Measurements from ENCODE around the gene TNNT2.

TNNT2 gene

DNA sequence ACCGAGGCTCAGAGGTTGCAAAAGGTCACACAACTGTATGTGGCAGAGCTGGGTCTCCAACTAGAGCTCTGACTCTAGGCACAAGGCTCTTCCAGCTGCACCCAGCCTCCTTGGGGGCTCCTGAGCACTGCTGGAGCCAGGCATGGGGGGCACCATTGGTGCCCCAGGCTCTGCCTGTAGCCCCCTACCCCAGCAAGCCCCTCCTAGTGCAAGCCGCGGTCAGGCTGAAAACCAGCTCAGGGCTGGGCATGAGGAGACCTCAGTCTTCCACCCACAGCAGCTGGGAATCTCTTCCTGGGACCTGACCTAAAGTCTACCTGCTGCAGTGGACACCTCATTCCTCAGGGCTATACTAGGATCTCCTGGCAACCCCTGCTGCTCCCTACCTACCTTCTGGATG lies 14.6 kb downstream of the TNNT2 start:
- no peak overlapping the region for H3K4me3 ChIP-seq
- no peaks in the 10 kb centered on the region for H3K4me1 ChIP-seq
- H3K36me3 ChIP-seq (replicated peaks): no peaks in the 10 kb centered on the region
- H3K9me3 ChIP-seq: no peaks in the 10 kb centered on the region
- in situ Hi-C loops (cut with MboI; ENCODE audit: low sequenced_read_pairs): loop anchor here (5.0 kb wide), 1 partner anchor 111 kb away; no protein-coding TSS in a partner anchor
- H3K27me3 ChIP-seq (ENCODE audit: low read depth): peaks cover 17% of the 10 kb centered on the region
- no peak for DNase-seq (ENCODE audit: low spot score in 2 of 2)

DNA sequence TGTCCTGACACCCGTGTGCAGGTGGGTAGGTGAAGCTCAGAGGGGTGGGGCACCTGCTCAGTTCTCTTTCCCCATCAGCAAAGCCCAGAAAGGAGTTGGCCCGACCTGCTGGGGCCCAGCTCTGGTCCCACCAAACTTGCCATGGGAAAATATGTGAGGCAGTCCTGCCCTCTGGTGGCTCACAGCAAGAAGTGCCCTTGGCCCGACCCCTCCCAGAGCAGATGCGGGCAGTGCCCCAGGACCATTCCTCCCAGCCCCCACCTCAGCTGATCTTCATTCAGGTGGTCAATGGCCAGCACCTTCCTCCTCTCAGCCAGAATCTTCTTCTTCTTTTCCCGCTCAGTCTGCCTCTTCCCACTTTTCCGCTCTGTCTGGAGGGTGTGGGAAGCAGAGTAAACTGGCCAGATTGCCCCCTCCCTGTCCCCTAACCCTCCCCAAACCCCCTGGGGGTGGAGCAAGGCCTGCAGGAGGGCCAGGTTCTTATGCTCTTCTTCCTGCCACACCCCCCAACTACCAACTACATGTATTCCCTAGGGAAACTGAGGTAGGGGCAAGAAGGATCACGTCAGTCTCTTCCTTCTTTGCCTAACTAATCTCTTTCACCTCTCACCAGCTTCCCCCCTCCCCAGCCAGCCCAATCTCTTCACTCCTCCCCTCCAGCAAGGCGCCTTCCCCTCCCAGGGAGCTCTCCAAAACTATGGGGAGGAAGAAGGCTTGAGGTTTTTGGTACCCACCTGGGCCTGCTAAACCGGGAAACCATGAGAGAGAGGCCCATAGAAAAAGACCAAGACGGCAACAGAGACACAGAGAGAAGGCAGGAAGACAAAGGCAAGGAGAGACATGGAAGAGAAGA lies 15.6 kb downstream of the TNNT2 start:
- H3K4me1 ChIP-seq: no peaks in the 10 kb centered on the region
- H3K36me3 ChIP-seq (replicated peaks): no peaks in the 10 kb centered on the region
- H3K27me3 ChIP-seq (ENCODE audit: low read depth): peaks cover 7% of the 10 kb centered on the region
- in situ Hi-C loops (cut with MboI; ENCODE audit: low sequenced_read_pairs): loop anchor here (5.0 kb wide), 1 partner anchor 110 kb away; no protein-coding TSS in a partner anchor
- no peaks in the 10 kb centered on the region for H3K9me3 ChIP-seq
- DNase-seq (ENCODE audit: low spot score in 2 of 2): peak; percentile 29 to 73
- no peak overlapping the region for H3K4me3 ChIP-seq

DNA sequence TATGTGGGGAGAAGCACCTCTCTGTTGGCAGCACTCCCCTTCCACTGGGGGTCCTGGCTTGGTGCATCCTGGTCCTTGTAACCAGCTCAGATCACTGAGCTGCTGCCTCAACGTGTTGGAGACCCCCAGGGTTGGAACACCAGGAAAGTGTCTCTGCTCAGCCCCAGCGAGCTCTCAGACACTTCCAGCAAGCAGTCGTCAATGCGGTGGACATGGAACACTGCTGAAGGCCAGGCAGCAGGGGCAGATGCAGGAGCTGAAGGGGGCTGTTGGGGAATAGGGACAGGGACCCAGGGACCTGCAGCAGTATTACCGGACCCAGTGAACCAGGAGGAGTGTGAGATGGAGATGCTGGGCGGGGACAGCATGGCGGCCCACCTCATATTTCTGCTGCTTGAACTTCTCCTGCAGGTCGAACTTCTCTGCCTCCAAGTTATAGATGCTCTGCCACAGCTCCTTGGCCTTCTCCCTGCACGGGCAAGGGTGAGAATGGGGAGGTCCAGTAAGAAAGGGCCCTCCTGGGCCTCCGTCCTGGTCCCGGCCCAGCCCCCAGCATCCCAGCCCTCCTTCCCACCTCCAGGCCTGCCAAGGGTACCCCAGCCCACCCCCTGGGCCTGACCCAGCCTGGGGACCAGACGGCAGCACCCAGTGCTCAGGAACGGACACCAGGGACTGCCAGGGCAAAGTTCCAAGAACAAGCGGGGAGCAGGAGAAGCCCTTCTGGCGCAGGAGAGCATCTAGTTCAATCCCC lies 16.4 kb downstream of the TNNT2 start:
- in situ Hi-C loops (cut with MboI; ENCODE audit: low sequenced_read_pairs): loop anchor here (5.0 kb wide), 1 partner anchor 109 kb away; no protein-coding TSS in a partner anchor
- Histone ChIP-seq H3K9me3 (no peaks in the 10 kb centered on the region), H3K4me3 (no peak overlapping the region), H3K36me3 (replicated peaks) (no peaks in the 10 kb centered on the region), H3K27me3 (ENCODE audit: low read depth) (peaks cover 2% of the 10 kb centered on the region; the same call in 1 of the 2 replicates), H3K4me1 (no peaks in the 10 kb centered on the region)
- DNase-seq (ENCODE audit: low spot score in 2 of 2): no peak

DNA sequence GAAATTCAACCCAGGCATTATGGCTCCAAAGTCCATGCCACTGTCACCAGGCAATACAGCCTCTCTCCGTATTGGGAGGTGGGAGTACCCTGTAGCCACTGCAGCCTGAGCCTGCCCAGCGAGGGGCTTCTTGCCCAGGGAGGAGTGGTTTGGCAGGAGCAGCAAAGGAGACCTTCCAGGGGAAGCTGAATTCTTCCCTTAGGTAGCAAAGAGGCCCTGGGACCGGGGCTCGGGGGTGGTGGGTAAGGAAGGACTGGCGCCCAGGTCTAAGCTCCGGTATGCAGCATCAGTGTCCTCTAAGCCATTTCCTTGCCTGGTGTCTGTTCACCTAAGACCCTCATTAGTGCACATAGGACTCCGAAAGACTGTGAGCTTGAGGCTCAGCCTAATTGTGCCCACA lies 17.0 kb downstream of the TNNT2 start:
- H3K4me3 ChIP-seq: no peak overlapping the region
- H3K27me3 ChIP-seq (ENCODE audit: low read depth): peaks cover 2% of the 10 kb centered on the region; the same call in 1 of the 2 replicates
- H3K9me3 ChIP-seq: no peaks in the 10 kb centered on the region
- H3K4me1 ChIP-seq: no peaks in the 10 kb centered on the region
- DNase-seq (ENCODE audit: low spot score in 2 of 2): no peak
- in situ Hi-C loops (cut with MboI; ENCODE audit: low sequenced_read_pairs): loop anchor here (5.0 kb wide), 1 partner anchor 108 kb away; no protein-coding TSS in a partner anchor
- no peaks in the 10 kb centered on the region for H3K36me3 ChIP-seq (replicated peaks)

DNA sequence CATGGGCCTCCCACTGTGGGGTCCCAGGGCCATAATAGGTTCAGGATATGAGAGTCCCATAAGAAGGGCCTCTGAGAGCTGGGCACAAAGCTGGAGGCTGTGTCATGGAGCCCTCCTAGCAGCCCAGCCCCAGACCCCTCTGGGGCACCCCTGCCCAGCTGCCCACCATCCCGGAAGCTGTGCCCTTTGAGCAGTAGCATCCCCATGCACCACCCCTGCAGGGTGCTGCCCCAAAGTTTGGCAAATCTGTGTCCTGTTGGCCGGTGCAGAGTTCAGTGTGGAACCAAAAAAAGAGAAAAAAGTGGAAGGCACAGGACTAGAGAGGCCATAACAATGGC lies 17.6 kb downstream of the TNNT2 start:
- in situ Hi-C loops (cut with MboI; ENCODE audit: low sequenced_read_pairs): loop anchor here (5.0 kb wide), 1 partner anchor 108 kb away; no protein-coding TSS in a partner anchor
- Histone ChIP-seq H3K4me1 (no peaks in the 10 kb centered on the region), H3K4me3 (no peak overlapping the region), H3K27me3 (ENCODE audit: low read depth) (peaks cover 2% of the 10 kb centered on the region; the same call in 1 of the 2 replicates), H3K9me3 (no peaks in the 10 kb centered on the region), H3K36me3 (replicated peaks) (no peaks in the 10 kb centered on the region)
- DNase-seq (ENCODE audit: low spot score in 2 of 2): no peak

DNA sequence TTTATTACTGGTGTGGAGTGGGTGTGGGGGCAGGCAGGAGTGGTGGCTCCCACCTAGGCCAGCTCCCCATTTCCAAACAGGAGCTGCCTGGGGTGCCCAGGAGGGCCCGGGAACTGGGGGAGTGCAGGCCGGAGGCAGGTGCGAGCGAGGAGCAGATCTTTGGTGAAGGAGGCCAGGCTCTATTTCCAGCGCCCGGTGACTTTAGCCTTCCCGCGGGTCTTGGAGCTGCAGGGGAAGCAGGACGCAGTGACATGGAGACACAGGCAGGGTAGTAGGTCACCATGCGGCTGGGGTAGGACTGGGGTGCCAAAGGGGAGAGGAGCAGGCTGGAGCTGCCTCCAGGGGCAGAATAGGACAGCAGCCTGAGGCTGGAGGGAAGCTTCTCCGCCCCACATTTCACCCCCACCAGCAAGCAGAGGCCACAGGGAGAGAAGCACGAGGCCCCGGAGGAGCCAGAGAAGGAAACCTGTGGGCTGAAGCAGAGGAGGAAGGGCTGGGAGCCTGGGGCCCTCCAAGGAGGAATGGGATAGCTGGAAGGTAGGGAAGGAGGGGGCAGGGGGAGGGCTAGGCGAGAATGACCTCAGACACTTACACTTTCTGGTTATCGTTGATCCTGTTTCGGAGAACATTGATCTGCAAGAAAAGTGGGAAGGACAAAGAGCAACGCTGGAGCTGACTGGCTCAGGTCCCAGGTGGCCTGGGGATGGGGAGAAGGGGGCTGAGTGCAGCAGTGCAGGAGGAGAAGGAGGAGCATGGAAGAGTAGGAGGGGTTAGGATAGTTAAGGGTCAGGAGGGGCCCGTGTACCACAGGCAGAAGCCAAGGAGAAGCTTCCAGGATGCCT lies 18.2 kb downstream of the TNNT2 start:
- no peaks in the 10 kb centered on the region for H3K4me1 ChIP-seq
- H3K9me3 ChIP-seq: no peaks in the 10 kb centered on the region
- H3K36me3 ChIP-seq (replicated peaks): no peaks in the 10 kb centered on the region
- in situ Hi-C loops (cut with MboI; ENCODE audit: low sequenced_read_pairs): no loop called here
- DNase-seq (ENCODE audit: low spot score in 2 of 2): no peak
- H3K27me3 ChIP-seq (ENCODE audit: low read depth): peaks cover 2% of the 10 kb centered on the region; the same call in 1 of the 2 replicates
- H3K4me3 ChIP-seq: no peak overlapping the region

DNA sequence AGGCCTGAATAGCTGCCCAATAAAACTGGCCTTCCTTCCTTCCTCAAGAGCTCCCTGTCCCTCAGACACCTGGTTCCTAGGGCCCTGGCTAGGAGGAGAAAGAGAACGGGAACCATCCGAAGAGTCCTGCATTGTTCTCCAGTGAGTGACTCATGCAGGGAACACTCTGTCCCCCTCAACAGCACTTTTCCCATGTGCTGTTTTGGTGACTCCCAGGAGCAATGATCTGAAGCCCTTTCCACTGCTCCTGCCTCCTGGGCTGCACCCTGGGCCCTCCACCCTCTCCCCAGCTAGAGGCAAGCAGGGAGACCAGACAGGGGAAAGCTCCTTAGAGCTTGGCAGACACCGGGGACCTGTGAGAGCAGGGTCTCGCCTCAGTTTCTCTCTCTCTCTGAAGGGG lies 18.9 kb downstream of the TNNT2 start:
- Histone ChIP-seq H3K36me3 (replicated peaks) (no peaks in the 10 kb centered on the region), H3K4me3 (no peak overlapping the region), H3K4me1 (no peaks in the 10 kb centered on the region), H3K9me3 (no peaks in the 10 kb centered on the region), H3K27me3 (ENCODE audit: low read depth) (peaks cover 2% of the 10 kb centered on the region; the same call in 1 of the 2 replicates)
- DNase-seq (ENCODE audit: low spot score in 2 of 2): no peak
- in situ Hi-C loops (cut with MboI; ENCODE audit: low sequenced_read_pairs): no loop called here

DNA sequence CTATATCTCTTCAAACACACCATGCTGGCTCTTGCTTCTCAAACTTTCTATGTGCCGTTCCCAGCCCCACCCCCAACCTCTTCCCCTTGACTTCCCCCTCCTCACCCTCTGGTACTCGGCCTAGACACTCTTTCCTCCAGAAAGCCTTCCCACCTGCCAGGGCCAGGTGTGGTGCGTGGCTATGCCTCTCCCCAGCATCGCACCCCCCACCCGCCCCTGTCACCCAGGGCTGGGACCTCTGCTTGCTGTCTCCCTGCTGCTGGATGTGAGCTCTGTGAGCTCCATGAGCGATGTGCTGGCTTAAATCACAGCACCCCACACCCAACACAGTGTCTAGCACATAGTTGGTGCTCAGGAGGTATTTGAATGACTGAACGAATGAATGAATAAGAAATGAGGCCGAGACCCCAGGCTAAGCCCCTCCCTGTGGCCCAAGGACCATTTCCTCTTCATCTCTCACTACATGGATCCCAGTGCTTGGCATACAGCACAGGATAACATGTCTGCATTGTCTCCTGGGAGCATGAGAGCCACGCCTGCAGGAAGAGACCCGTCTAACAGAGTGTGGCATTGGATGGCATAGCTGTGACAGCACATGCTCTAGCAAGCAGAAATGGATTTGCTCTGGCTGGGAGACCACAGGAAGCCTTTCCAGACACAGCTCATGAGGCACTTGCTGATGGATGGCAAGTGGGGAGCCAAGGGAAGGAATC lies 19.7 kb downstream of the TNNT2 start:
- in situ Hi-C loops (cut with MboI; ENCODE audit: low sequenced_read_pairs): no loop called here
- no peaks in the 10 kb centered on the region for H3K4me1 ChIP-seq
- H3K4me3 ChIP-seq: no peak overlapping the region
- no peaks in the 10 kb centered on the region for H3K9me3 ChIP-seq
- H3K36me3 ChIP-seq (replicated peaks): no peaks in the 10 kb centered on the region
- peaks cover 2% of the 10 kb centered on the region; the same call in 1 of the 2 replicates for H3K27me3 ChIP-seq (ENCODE audit: low read depth)
- no peak for DNase-seq (ENCODE audit: low spot score in 2 of 2)

DNA sequence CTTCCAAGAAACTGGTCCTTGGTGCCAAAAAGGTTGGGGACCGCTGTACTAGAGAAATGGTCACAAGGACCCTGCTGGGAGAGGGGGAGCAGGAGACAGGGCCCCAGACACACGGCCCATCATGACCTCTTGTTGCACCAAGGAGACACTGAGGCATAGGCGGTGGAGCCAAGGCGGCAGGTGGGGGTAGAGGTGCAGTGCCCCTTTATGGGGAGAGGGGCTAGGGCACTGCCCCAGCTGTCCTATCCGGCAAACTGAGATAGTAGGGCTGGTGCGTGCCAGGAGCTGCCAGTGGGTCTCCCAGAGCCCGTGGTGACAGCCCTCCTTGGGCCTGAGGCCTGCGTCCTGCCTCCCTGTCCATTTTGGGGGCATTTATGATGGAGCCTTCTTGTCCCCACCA lies 20.3 kb downstream of the TNNT2 start:
- H3K9me3 ChIP-seq: no peaks in the 10 kb centered on the region
- H3K27me3 ChIP-seq (ENCODE audit: low read depth): peaks cover 3% of the 10 kb centered on the region; the same call in 1 of the 2 replicates
- H3K4me1 ChIP-seq: no peaks in the 10 kb centered on the region
- no peak for DNase-seq (ENCODE audit: low spot score in 2 of 2)
- in situ Hi-C loops (cut with MboI; ENCODE audit: low sequenced_read_pairs): no loop called here
- no peaks in the 10 kb centered on the region for H3K36me3 ChIP-seq (replicated peaks)
- no peak overlapping the region for H3K4me3 ChIP-seq

DNA sequence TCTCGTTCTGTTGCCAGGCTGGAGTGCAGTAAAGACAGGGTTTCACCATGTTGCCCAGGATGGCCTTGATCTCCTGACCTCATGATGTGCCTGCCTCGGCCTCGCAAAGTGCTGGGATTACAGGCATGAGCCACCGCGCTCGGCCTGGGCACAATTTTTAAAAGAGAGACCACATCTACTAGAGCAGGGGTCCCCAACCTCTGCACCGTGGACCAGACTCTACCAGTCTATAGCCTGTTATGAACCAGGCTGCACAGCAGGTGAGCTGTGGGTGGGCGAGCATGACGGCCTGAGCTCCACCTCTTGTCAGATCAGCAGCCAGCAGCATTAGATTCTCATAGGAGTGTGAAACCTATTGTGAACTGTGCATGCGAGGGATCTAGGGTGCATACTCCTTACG lies 20.8 kb downstream of the TNNT2 start:
- H3K4me3 ChIP-seq: no peak overlapping the region
- no peaks in the 10 kb centered on the region for H3K36me3 ChIP-seq (replicated peaks)
- H3K9me3 ChIP-seq: no peaks in the 10 kb centered on the region
- no peaks in the 10 kb centered on the region for H3K4me1 ChIP-seq
- in situ Hi-C loops (cut with MboI; ENCODE audit: low sequenced_read_pairs): no loop called here
- peaks cover 6% of the 10 kb centered on the region; the same call in 1 of the 2 replicates for H3K27me3 ChIP-seq (ENCODE audit: low read depth)
- no peak for DNase-seq (ENCODE audit: low spot score in 2 of 2)

DNA sequence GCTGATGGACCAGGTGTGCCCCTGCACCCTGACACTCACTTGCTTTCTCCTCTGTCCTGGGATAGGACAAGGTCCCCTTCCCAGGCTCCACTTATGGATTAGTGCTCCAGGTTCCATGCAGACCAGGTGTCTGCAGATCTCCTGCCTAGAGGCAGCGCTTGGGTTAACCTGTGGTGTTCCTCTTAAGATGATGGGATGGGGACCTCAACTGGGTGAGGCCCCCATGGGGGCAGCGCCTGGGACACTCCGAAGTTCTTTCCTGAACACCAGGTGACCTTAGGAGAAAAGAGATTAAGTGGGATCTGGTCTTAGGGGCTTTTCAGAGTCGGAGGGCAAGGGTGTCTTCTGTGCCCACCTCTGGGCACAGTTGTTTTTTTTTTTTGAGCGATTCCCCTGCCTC lies 21.2 kb downstream of the TNNT2 start:
- in situ Hi-C loops (cut with MboI; ENCODE audit: low sequenced_read_pairs): no loop called here
- Histone ChIP-seq H3K27me3 (ENCODE audit: low read depth) (peaks cover 10% of the 10 kb centered on the region; the same call in 1 of the 2 replicates), H3K4me3 (no peak overlapping the region), H3K4me1 (no peaks in the 10 kb centered on the region), H3K9me3 (no peaks in the 10 kb centered on the region), H3K36me3 (replicated peaks) (no peaks in the 10 kb centered on the region)
- no peak for DNase-seq (ENCODE audit: low spot score in 2 of 2)

DNA sequence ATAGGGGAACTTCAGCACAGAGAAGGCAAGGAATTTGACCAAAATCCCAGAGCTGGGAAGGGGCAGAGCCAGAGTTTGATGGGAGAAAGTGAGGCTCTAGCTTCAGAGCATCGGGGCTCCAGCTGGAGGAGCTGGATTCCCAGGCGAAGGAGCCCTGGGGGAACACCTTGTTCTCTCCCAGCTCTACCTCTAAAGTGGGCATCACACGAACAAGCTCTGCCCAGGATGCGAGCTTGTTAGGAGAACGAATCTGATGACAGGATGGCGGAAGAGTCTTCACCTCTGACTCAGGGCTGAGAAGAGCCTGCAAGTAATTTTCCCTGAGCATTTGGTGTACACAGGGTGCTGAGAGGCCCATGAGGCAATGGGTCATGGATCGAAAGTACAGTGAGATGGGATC lies 22.0 kb downstream of the TNNT2 start:
- no peak overlapping the region for H3K4me3 ChIP-seq
- H3K27me3 ChIP-seq (ENCODE audit: low read depth): peaks cover 13% of the 10 kb centered on the region; the same call in 1 of the 2 replicates
- DNase-seq (ENCODE audit: low spot score in 2 of 2): no peak
- no peaks in the 10 kb centered on the region for H3K9me3 ChIP-seq
- H3K4me1 ChIP-seq: no peaks in the 10 kb centered on the region
- in situ Hi-C loops (cut with MboI; ENCODE audit: low sequenced_read_pairs): no loop called here
- no peaks in the 10 kb centered on the region for H3K36me3 ChIP-seq (replicated peaks)

DNA sequence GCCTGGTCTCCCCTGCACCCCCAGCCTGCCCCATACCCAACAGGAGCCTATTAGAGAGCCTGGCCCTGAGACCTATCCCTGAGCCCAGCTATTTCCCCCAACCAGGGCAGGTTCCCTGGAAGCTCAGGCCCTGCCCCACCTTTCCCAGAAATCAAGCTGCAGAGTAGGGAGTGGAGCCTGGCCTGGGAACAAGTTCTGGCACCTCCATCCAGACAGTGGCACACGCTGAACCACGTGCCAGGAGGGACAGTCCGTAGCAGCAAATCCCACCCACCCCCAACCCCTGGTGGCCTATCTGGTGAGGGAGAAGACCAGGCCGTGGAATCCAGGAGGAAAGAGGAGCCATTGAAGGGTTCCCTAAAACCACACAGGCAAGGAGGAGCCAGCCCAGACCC lies 22.6 kb downstream of the TNNT2 start:
- peaks cover 16% of the 10 kb centered on the region; the same call in 1 of the 2 replicates for H3K27me3 ChIP-seq (ENCODE audit: low read depth)
- no peak for DNase-seq (ENCODE audit: low spot score in 2 of 2)
- H3K9me3 ChIP-seq: no peaks in the 10 kb centered on the region
- H3K36me3 ChIP-seq (replicated peaks): no peaks in the 10 kb centered on the region
- no peak overlapping the region for H3K4me3 ChIP-seq
- no peaks in the 10 kb centered on the region for H3K4me1 ChIP-seq
- in situ Hi-C loops (cut with MboI; ENCODE audit: low sequenced_read_pairs): no loop called here

Measured in HAP-1 (cell line).